NCI-H2029 (cell line): ENCODE data around the gene MYCBPAP.

ENCODE experiments used
- DNase-seq: peaks from one replicate; lab custom pipeline; 2025; lab: John Stamatoyannopoulos, UW

Gene MYCBPAP

DNA sequence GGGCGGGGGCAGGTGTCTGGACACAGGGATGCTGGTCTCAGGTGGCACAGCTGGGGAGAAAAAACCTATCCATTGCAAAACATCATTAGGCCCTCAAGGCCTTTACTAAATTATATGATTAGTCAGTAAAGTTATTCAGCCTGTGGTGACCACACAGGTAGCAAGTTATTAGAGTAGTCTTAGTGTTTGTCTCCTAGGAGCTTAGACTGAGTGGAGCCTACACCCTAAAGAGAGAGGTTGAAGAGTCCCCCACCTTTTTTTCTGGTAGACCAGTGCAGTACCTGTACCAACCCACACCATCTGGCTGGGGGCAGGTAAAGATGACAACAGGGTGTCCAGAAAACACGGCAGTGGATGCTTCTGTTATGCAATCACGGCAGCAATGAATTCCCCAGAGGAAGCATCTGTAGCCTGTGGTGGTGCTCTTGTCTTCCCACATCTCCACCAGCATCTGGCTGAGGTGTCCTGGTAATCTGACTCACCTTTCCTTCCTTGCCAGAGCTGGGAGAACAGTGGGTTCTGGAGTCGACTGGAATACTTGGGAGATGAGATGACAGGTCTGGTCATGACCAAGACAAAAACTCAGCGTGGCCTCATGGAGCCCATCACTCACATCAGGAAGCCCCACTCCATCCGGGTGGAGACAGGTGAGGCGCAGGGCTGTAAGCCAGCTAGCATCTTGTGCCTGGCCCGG, 11.0 kb downstream of the MYCBPAP start:
- no peak for DNase-seq

DNA sequence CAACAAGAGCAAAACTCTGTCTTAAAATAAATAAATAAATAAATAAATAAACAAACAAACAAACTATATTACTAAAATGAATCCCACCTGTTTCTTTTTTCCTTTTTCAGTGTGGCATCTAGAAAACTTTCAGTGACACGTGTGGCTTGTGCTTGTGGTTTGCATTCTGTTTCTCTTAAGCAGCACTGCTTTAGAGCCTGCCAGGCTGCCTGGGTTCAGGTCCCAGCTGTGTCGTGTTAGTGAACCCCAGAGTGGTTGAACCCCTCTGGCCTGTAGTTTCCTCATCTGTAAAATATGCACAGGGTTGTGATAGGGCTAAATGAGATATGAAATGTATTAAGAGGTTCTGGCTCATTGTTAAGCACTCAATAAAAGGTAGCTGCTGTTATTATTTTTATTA, 12.2 kb downstream of the MYCBPAP start:
- no peak for DNase-seq

DNA sequence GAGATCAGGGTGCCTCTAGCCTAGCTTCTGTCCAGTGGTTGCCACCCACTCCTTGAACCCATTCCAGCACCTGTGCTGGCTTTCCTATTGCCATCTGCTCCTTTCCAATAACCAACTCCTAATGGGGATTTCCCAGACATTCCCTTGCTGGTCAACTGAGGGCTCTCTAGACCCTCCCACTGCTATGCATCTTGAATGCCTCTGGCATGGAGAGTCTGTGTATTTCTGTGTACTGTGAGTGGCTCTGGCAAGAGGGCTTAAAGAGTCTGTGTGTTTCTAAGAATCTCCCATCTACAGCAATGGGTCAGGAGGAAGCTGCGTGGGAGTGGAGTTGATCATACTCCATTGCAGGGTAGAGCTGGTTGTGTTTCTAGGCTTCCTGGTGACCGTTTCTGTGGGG, 13.3 kb downstream of the MYCBPAP start:
- DNase-seq: no peak

DNA sequence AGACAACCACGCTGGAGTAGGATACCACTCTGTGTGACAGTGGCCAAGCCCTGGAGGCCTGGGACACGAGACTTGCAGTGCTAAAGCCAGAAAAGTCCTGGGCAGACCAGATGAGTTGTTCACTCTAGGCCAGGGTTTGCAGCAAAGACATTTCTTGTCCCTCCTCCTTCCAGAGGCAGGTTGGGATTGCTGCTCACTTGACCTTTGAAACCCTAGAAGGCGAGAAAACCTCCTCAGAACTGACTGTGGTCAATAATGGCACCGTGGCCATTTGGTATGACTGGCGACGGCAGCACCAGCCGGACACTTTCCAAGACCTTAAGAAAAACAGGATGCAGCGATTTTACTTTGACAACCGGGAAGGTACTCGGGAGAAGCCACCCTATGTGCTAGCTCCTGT, 14.5 kb downstream of the MYCBPAP start:
- no peak for DNase-seq

DNA sequence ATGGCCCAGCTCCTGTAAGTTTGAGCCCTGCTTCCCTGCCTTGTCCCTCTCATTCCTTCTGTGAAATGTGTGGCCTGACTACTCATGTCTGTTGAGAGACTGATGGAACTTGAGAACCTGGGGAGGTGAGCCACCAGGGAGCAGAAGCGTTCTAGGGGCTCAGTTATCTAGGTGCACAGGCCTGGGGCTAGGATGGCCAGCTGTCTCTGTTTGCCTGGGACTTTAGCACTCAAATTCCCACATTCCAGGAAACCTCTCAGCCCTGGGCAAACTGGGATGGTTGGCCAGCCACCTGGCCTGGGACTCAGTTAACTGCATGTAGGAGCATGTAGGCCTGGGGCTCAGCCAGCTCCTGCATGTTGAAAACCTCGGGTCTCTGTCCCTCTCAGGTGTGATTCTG, 15.0 kb downstream of the MYCBPAP start:
- no peak for DNase-seq

DNA sequence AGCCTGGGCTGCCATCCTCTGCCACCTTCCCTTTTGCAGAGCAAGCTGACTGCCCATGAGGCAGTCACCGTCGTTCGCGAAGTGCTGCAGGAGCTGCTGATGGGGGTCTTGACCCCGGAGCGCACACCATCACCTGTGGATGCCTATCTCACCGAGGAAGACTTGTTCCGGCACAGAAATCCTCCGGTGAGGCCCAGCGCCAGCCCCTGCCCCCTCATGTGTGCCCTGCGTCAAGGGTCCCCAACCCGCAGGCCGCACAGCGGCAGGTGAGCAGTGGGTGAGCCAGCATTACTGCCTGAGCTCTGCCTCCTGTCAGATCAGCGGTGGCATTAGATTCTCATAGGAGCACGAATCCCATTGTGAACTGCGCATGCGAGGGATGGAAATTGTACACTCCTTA, 16.6 kb downstream of the MYCBPAP start:
- no peak for DNase-seq

DNA sequence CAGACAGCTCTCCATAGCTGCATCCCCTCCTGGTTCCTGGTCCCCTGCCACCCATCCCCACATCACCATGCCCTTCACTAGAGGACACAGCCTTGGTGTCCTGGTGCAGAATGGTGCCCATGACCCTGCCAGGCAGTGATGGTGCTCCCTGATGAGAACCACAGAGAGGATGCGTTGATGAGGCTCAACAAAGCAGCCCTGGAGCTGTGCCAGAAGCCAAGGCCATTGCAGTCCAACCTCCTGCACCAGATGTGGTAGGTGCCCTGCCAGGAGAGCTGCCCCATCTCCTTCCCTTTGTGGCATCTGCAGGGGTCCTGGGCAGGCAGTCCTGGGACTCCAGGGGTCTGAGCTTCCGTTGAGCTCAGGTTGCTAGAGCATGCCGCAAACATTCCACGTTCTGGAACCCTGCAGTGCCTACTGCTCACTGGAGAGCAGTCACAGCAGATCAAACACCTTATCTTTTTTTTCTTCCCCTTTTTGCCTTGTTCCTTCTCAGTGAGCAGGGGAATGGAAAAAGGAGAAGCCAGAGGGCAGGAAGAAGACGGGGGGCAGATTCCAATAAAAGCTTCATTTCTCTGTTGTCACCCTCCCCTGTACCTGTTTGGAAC, 19.0 kb downstream of the MYCBPAP start:
- DNase-seq: no peak

DNA sequence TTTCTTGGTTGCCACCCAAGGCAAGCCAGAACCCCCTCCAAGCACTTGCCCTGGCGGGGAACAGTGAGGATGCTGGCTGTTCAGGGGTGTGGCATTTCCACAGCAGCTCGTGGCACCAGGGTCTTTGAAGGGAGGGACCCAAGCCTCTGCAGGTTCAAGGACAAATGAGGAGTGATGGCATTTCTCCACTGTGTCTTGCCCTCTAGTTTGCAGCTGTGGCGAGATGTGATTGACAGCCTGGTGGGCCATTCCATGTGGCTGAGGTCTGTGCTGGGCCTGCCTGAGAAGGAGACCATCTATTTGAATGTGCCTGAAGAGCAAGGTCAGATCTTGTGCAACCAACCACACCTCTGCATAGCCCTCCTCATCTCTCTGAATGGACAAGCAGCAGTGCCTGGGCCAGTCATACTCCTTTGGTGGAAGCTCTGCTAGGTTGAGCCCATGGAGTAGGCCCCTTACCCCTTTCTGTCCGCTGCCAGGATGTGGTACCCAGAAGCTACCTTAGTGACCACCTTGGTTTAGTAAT, 19.8 kb downstream of the MYCBPAP start:
- no peak for DNase-seq

DNA sequence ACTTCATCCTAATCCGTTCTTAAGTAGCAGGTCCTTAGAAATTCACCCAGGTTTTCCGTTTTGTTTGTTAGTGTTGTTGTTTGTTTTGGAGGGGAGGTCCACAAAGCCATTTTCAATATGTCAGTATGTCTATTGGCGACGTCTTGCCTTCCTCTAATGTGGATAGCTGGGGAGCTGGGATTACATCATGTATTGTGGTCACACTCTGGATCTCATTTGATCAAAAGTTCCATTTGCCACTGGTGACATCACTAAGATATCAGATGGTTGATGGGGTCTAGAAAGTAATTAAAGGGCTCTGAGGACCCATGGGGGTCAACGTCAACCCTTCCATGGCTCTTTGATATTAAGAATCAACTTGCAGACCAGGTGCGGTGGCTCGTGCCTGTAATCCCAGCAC, 21.6 kb downstream of the MYCBPAP start:
- no peak for DNase-seq

DNA sequence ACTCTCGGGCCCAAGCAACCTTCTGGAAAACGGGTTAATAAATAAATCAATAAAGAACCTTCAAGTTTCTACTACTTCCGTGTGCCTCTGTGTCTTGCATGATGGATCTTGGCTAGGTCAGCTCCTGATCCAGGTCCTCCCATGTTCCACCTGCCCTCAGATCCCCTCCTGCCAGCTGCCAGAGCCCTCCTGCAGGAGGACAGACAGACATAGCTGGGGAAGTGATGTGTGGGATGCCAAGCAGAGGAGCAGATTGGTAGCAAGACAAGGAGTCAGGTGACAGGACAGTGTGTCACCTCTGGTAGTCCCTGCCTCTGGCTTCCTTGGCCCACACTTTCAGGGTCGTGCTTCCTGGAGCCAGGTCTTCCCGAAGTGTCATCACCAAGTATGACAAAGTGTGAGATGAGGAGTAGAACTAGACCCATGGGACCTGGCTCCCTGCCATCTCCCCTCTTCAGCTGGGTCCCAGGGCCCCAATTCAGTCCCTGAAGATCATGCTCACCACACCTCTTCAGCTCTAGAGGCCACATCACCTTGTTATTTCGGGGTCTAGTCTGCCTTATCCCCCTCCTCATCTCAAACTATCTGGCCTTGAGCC, 23.3 kb downstream of the MYCBPAP start:
- no peak for DNase-seq

DNA sequence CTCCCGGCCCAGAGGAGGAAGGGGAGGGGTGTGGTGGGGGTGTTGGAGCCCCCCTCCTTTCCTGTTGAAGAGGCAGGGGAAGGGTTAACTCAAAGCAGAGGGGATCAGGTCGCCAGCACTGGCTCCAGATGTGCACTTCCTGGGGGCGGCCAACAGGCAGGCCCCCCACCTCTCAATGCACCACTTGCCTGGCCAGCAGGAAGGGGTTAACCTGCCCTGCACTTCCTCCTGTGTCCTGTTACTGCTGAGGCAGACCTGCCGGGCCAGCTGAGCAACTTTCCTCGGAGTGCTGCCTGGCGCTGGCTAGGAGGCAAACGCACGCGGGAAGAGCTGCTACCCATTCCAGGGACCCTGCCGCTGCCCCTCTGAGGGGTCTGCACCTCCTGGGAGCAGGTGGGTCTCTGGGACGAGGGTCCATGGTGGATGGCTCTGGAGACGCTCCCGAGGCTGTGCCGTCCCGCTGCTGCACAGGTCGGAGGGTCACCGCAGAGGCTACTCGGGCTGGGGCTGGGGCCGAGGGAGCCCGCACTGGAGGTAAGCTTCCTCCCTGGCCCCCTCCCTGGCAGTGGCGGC, 24.3 kb downstream of the MYCBPAP start, which contains the start of gene EPN3:
Gene EPN3, plus strand, starts transcription at position 284 of the 573 bp plus-strand sequence. CDS start 3,822 bp downstream, outside the sequence.
- no peak for DNase-seq

DNA sequence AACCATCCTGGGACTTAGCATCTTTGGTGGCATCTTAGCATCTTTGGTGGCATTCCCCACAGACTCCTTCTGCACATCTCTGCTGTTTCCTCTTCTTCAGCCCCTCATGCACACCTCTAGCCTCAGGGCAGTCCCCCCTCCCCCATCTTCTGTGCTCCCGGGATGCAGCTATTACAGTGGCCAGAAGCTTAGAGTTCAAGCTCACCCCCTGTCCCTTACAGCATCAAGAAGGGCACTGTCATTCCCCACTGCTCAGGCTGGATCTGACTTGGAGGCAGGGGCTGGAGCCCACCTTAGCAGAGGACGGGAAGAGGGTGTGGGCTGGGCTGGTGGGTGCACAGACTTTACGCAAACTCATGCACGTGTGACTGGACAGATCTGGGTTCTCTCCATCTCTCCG, 24.9 kb downstream of the MYCBPAP start:
- no peak for DNase-seq

DNA sequence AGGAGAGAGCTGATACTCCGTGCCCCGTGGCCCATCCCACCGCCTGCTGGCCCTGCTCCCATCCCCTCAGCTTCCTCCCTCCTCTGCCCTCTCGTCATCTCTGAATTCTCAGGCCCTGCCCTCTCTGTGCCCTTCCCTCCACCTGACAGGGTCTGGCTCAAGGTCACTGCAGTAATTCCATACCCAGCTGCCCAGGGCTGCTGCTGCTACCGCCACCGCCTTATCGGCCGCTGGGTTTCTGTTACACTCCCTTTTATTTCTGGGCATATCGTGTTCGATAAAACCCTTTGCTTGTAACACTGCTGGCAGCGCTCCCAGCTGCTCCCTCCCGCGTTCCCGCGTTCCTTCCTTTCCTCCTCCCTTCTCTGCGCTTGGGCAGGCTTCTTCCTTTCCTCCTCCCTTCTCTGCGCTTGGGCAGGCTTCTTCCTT, 25.5 kb downstream of the MYCBPAP start:
- DNase-seq: peak; percentile 37

DNA sequence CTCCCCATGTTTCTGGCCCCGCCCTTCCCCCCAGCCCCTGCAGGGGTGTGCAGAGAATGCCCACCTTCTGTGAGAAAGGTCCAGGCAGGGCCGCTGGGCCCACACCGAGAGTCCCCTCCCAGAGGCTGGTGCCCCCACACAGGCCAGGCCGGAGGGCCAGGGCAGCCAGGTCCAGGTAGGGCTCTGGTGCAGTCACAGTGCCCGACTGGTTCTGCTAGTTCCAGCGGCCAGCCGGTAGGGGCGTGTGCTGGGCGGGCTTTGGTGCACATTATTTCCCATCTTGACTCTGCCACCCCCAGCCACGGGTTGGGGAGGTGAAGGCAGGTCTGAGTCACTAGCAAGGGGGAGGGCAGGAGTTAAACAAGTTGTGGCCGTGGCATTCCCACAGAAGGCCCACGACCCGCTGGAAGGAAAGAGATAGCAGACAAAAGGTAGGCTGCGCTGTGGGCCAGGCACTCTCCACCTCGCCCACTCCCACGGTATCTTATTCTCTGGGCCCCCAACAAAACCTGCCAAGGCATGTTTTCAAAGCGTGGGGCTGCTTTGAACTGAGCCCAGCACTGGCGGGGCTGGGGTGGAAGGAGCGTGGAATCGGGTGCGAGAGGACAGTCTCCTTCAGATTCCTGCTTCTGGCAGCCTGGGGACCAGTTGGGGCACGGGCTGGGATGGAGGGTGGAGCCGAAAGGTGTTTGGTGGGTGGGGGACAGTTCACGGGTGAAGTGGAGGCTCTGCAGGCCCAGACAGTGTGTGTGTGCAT, 26.2 kb downstream of the MYCBPAP start:
- no peak for DNase-seq

DNA sequence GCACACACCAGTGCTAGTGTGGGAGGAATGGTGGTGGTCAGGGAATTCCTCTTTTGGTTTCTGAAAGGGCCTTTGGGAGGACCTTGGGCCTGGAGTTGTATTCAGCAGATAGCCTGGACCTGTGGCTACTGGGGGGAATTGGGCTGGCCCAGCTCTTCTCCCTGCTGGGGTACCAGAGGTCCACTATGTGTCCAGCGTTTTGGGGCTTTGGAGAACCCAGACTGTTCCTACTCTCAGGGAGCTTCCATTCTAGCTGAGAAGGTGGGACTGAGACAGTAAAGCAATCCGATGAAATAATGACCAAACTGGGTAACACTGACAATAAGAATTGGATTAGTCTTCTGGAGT, 26.7 kb downstream of the MYCBPAP start:
- DNase-seq: no peak

DNA sequence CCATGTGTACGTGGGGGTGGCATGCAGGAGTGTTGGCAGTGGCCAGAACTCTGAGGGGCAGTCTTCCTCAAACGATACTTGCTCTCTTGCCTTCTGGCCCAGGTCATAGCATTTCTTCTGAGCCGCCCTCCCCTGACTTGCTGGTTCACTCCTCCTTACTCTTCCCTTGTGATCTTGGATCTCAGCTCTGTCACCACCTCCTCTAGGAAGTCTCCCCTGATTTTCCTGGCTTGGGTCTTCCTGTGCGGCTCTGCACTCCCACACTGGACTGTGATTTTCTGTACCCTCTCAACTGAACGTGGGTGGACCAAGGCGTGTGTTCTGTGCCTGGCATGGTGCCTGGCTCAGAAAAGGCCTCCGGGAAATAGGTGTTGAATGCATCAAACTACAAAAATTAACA, 27.2 kb downstream of the MYCBPAP start:
- DNase-seq: no peak

DNA sequence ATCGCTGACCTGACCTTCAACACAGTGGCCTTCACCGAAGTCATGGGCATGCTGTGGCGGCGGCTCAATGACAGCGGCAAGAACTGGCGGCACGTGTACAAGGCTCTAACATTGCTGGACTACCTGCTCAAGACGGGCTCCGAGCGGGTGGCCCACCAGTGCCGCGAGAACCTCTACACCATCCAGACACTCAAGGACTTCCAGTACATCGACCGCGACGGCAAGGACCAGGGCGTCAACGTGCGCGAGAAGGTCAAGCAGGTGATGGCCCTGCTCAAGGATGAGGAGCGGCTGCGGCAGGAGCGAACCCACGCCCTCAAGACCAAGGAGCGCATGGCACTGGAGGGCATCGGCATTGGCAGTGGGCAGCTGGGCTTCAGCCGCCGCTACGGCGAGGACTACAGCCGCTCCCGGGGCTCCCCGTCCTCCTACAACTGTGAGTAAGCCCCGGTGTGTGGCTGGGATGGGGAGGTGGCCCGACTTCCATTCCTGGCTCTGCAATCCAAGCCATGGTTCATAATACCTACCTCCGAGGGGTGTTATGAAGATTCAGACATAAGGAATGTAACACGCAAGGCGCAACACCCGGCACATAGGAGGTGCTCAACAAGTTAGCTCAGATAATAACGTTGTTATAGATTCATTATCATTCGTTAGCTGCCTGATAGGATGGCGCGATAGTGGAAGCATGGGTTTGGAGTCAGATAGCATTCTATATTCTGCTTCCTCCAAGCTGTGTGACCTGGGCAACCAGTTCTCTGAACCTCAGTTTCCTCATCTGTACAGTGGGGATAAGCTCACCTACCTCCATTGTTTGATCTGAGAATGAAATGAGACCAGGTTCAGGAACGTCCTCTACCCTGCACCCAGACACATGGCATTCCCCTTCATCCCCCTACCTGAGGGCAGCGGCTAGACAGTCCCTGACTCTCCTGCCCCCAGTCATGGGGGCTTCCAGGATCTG, 28.7 kb downstream of the MYCBPAP start:
- no peak for DNase-seq

DNA sequence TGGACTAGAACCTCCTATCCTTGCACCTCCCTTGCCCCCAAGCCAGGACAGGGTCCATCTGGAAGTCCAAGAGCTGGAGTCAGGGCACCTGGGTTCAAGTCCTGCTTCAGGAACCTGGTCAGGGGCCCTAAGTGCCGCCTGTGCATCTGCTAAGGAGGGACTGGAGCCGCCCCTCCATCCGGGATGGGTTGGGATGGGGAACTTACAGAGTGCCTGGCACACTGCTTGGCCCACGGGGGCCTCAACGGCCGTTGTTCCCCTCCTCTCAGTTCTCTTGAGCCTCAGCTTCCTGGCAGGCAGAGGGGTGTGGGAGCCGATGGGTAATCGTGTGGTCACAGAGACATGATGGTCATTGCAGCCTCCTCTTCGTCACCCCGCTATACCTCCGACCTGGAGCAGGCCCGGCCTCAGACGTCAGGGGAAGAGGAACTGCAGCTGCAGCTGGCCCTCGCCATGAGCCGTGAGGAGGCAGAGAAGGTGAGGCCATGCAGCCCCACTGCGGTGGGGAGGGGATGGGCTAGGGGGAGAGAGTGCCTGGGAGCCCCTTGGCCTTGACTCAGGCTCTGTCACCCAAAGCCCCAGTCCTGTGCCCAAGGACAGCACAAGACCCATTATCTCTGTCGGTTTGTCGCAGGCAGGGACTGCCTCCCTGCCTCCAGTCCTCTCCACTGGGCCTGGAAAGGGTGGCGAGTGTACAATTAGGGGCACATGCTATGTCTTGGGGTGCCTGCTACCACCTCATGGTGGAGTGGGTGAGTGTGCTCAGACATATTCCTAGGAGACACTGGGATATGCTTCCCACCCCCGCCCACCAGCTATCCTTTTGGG, 29.7 kb downstream of the MYCBPAP start:
- DNase-seq: no peak

DNA sequence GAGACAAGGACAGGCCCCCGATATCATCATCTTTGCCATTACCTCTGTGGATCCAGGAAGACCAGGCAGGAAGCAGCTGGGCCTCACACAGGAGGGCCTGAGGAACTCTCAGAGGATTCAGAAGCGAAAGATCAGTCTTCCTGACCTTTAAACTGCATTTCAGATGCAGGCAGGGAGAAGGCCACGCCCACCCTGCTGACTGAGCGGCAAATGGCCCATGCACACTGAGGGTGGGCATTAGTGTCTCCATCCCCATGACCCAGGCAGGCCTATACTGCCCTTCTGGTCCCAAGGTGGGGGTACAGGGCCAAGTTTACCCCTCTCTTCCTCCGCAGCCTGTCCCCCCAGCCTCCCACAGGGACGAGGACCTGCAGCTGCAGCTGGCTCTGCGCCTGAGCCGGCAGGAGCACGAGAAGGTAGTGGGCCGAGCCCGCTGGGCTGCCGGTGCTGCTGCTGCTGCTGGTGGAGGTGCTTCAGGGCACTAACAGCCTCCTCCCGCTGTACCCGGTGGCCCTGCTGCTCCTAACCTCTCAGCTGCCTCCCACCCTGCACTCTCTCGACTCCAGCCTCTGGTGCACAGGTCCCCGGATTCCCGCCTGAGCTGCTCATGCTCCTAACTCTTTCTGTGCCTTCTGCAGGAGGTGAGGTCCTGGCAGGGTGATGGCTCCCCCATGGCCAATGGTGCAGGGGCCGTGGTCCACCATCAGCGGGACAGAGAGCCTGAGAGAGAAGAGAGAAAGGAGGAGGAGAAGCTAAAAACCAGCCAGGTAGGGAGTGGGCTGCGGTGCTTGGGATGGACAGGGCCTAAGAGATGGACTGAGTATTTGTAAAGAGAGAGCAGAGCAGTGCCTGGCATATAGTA, 30.5 kb downstream of the MYCBPAP start:
- DNase-seq: no peak
